Mesenchymal stem cell (in vitro differentiated cells and primary cell): ENCODE results near the gene RHBDF1.
A peak's percentile ranks its signal among the peaks of the same experiment; 100 is the strongest.

Experiments
- DNase-seq: peaks from one replicate; pipeline ENCODE4 v3.0.0-alpha.2; 2013
- H2AFZ ChIP-seq: one replicate; pipeline ENCODE4 v1.6.1; 2013; ENCODE audit warnings: low read depth, mild to moderate bottlenecking, control low read depth, inconsistent platforms, low read length, moderate library complexity
- H2AK5ac ChIP-seq: 2 replicates; pipeline ENCODE4 v1.6.1; 2013; ENCODE audit warnings: low read length, moderate library complexity, mild to moderate bottlenecking, inconsistent platforms; ENCODE audit not compliant: severe bottlenecking
- H2BK120ac ChIP-seq: one replicate; pipeline ENCODE4 v1.6.1; 2013; ENCODE audit warnings: low read depth, mild to moderate bottlenecking, inconsistent platforms, low read length, moderate library complexity
- H2BK12ac ChIP-seq, 2 experiments: one replicate each; pipeline ENCODE4 v1.6.1; 2013; ENCODE audit warnings: inconsistent platforms in 2 of 2, low read length in 2 of 2, mild to moderate bottlenecking in 2 of 2, moderate library complexity in 2 of 2, control low read depth in 1 of 2
- H2BK15ac ChIP-seq: one replicate; pipeline ENCODE4 v1.6.1; 2013; ENCODE audit warnings: mild to moderate bottlenecking, low read depth, inconsistent platforms; ENCODE audit not compliant: poor library complexity, severe bottlenecking
- H2BK5ac ChIP-seq: 2 replicates; pipeline ENCODE4 v1.6.1; 2013; ENCODE audit warnings: low read depth, mild to moderate bottlenecking, low read length, control low read depth, inconsistent platforms; ENCODE audit not compliant: poor library complexity, severe bottlenecking
- H3K14ac ChIP-seq, 2 experiments: one replicate each; pipeline ENCODE4 v1.6.1; 2013; ENCODE audit warnings: inconsistent platforms in 2 of 2, low read length in 2 of 2, control low read depth in 1 of 2, mild to moderate bottlenecking in 1 of 2, moderate library complexity in 1 of 2
- H3K18ac ChIP-seq, 2 experiments: one replicate each; pipeline ENCODE4 v1.6.1; 2013; ENCODE audit warnings: inconsistent platforms in 2 of 2, low read length in 2 of 2, control low read depth in 1 of 2, low read depth in 1 of 2, mild to moderate bottlenecking in 1 of 2
- H3K23ac ChIP-seq, 2 experiments: one replicate each; pipeline ENCODE4 v1.6.1; 2013; ENCODE audit warnings: inconsistent platforms in 2 of 2, low read length in 2 of 2, mild to moderate bottlenecking in 2 of 2, moderate library complexity in 2 of 2, control low read depth in 1 of 2
- H3K27ac ChIP-seq: 2 replicates; pipeline ENCODE4 v1.5.1; 2013; ENCODE audit warnings: mild to moderate bottlenecking, moderate library complexity, low read length, control low read depth, inconsistent platforms; ENCODE audit not compliant: poor library complexity, severe bottlenecking
- H3K27me3 ChIP-seq, 2 experiments: 2 replicates each; pipeline versions ENCODE4 v1.6.1 to v1.7.0; 2013; ENCODE audit warnings: low read length in 2 of 2, mild to moderate bottlenecking in 2 of 2, moderate library complexity in 2 of 2, control low read depth in 1 of 2, inconsistent platforms in 1 of 2; ENCODE audit not compliant: control insufficient read depth in 1 of 2, insufficient read depth in 1 of 2
- H3K36me3 ChIP-seq, 2 experiments: 2 replicates each; pipeline versions ENCODE4 v1.6.1 to v1.7.0; 2013; ENCODE audit warnings: low read length in 2 of 2, control low read depth in 1 of 2, inconsistent platforms in 1 of 2, low read depth in 1 of 2, mild to moderate bottlenecking in 1 of 2; ENCODE audit not compliant: insufficient read depth in 2 of 2, control insufficient read depth in 1 of 2
- H3K4ac ChIP-seq, 2 experiments: one replicate each; pipeline ENCODE4 v1.6.1; 2013; ENCODE audit warnings: inconsistent platforms in 2 of 2, low read length in 2 of 2, mild to moderate bottlenecking in 2 of 2, moderate library complexity in 2 of 2, control low read depth in 1 of 2, low read depth in 1 of 2
- H3K4me1 ChIP-seq: 2 replicates; pipeline ENCODE4 v1.6.1; 2013; ENCODE audit warnings: low read depth, low read length, control low read depth; ENCODE audit not compliant: control insufficient read depth, insufficient read depth
- H3K4me2 ChIP-seq: 2 replicates; pipeline ENCODE4 v1.6.1; 2013; ENCODE audit warnings: low read length, mild to moderate bottlenecking, inconsistent platforms; ENCODE audit not compliant: poor library complexity, severe bottlenecking
- H3K4me3 ChIP-seq, 2 experiments: 2 replicates each; pipeline versions ENCODE4 v1.5.1 to v1.7.0; 2013; ENCODE audit warnings: low read length in 2 of 2, mild to moderate bottlenecking in 2 of 2, control low read depth in 1 of 2, low read depth in 1 of 2; ENCODE audit not compliant: insufficient read depth in 1 of 2
- H3K79me1 ChIP-seq: replicated peaks from 2 replicates; pipeline ENCODE4 v1.6.1; 2013; ENCODE audit warnings: mild to moderate bottlenecking, control low read depth, low read length, inconsistent platforms; ENCODE audit not compliant: poor library complexity, severe bottlenecking
- H3K9ac ChIP-seq: 2 replicates; pipeline ENCODE4 v1.7.0; 2013; ENCODE audit warnings: mild to moderate bottlenecking, low read length, moderate library complexity
- H3K9me3 ChIP-seq: 2 replicates; pipeline ENCODE4 v1.7.0; 2013; ENCODE audit warnings: mild to moderate bottlenecking, low read length; ENCODE audit not compliant: control insufficient read depth
- H4K8ac ChIP-seq: one replicate; pipeline ENCODE4 v1.6.1; 2013; ENCODE audit warnings: inconsistent platforms, mild to moderate bottlenecking, low read length, moderate library complexity
- H4K91ac ChIP-seq: one replicate; pipeline ENCODE4 v1.6.1; 2013; ENCODE audit warnings: mild to moderate bottlenecking, low read length, inconsistent platforms
- WGBS: methylation state at CpG from one replicate; pipeline ENCODE4 v1.1.7; 2013; ENCODE audit warnings: mixed read lengths; 5-methylcytosine and 5-hydroxymethylcytosine counted together

RHBDF1 gene

GRCh38 chr16:60166-60565 lies 12.3 kb downstream of the RHBDF1 start:
- no peak overlapping the region for H2BK120ac ChIP-seq
- peaks cover 96 to 99% of the 10 kb centered on the region in 2 experiments for H3K36me3 ChIP-seq
- no peak overlapping the region for H4K8ac ChIP-seq
- no peak overlapping the region for H3K4me2 ChIP-seq
- H3K9me3 ChIP-seq: no peaks in the 10 kb centered on the region
- peaks cover 32% of the 10 kb centered on the region for H3K79me1 ChIP-seq
- no peak overlapping the region for H2AFZ ChIP-seq
- H3K4ac ChIP-seq: no peak overlapping the region
- no peak overlapping the region for H4K91ac ChIP-seq
- H3K18ac ChIP-seq: no peak overlapping the region
- no peak overlapping the region for H3K14ac ChIP-seq
- no peak overlapping the region for H3K23ac ChIP-seq
- peaks cover 7% of the 10 kb centered on the region for H3K4me1 ChIP-seq
- DNase-seq: no peak
- no peaks in the 10 kb centered on the region for H3K27me3 ChIP-seq
- WGBS: 98% methylated on average over 11 of the region's 11 CpGs
- H3K27ac ChIP-seq: no peak overlapping the region
- H2BK5ac ChIP-seq: no peak overlapping the region
- H3K4me3 ChIP-seq: no peak overlapping the region
- no peak overlapping the region for H3K9ac ChIP-seq
- H2BK12ac ChIP-seq: no peak overlapping the region
- H2BK15ac ChIP-seq: no peak overlapping the region
- H2AK5ac ChIP-seq: no peak overlapping the region

- Histone ChIP-seq H4K8ac (no peak overlapping the region), H2BK12ac (no peak overlapping the region), H4K91ac (no peak overlapping the region), H2AK5ac (no peak overlapping the region), H2BK5ac (no peak overlapping the region), H2AFZ (no peak overlapping the region), H3K27ac (no peak overlapping the region), H3K4me1 (peaks cover 2% of the 10 kb centered on the region), H3K27me3 (no peaks in the 10 kb centered on the region), H3K9ac (no peak overlapping the region), H2BK15ac (no peak overlapping the region), H3K36me3 (peaks cover 93% of the 10 kb centered on the region in 2 experiments), H3K23ac (no peak overlapping the region), H3K79me1 (peaks cover 26% of the 10 kb centered on the region), H3K9me3 (no peaks in the 10 kb centered on the region), H3K4me3 (no peak overlapping the region), H3K4ac (no peak overlapping the region), H3K14ac (no peak overlapping the region), H2BK120ac (no peak overlapping the region), H3K18ac (no peak overlapping the region), H3K4me2 (no peak overlapping the region)
- WGBS: 93% methylated on average over 12 of the region's 14 CpGs
- no peak for DNase-seq
These were observed 12.9 kb downstream of the RHBDF1 start for GRCh38 chr16:59440-60059.

- Histone ChIP-seq H3K4ac (no peak overlapping the region), H3K14ac (no peak overlapping the region), H2AFZ (no peak overlapping the region), H3K27me3 (no peaks in the 10 kb centered on the region), H4K91ac (no peak overlapping the region), H3K36me3 (peaks cover 85% of the 10 kb centered on the region in 2 experiments), H4K8ac (peak overlapping the region; percentile 3), H2BK12ac (no peak overlapping the region), H2AK5ac (no peak overlapping the region), H2BK120ac (no peak overlapping the region), H3K4me3 (no peak overlapping the region), H3K9me3 (no peaks in the 10 kb centered on the region), H2BK15ac (no peak overlapping the region), H3K79me1 (peaks cover 21% of the 10 kb centered on the region), H2BK5ac (no peak overlapping the region), H3K27ac (no peak overlapping the region), H3K18ac (no peak overlapping the region), H3K4me1 (peaks cover 5% of the 10 kb centered on the region), H3K4me2 (no peak overlapping the region), H3K9ac (no peak overlapping the region), H3K23ac (no peak overlapping the region)
- WGBS: 95% methylated on average over 29 of the region's 29 CpGs
- no peak for DNase-seq
These were observed 13.7 kb downstream of the RHBDF1 start for GRCh38 chr16:58491-59439.

GRCh38 chr16:57711-58110 lies 14.7 kb downstream of the RHBDF1 start:
- Histone ChIP-seq H3K4me1 (peaks cover 6% of the 10 kb centered on the region), H3K14ac (no peak overlapping the region), H3K4me3 (no peak overlapping the region), H3K9ac (peak overlapping the region; percentile 40), H3K4me2 (no peak overlapping the region), H2BK15ac (no peak overlapping the region), H3K9me3 (no peaks in the 10 kb centered on the region), H2BK120ac (no peak overlapping the region), H2AK5ac (no peak overlapping the region), H3K18ac (no peak overlapping the region), H2AFZ (no peak overlapping the region), H2BK5ac (no peak overlapping the region), H3K4ac (no peak overlapping the region), H3K27ac (no peak overlapping the region), H4K8ac (no peak overlapping the region), H3K27me3 (no peaks in the 10 kb centered on the region), H4K91ac (no peak overlapping the region), H3K79me1 (peaks cover 18% of the 10 kb centered on the region), H3K23ac (no peak overlapping the region), H3K36me3 (peaks cover 74 to 75% of the 10 kb centered on the region in 2 experiments), H2BK12ac (no peak overlapping the region)
- DNase-seq: peak; percentile 48
- 55% methylated on average over 8 of the region's 8 CpGs for WGBS
